GM19328 (cell line): Measurements from ENCODE around the gene CIB4.

Source experiments
- ATAC-seq: cut with Tn5 transposase; IDR thresholded peaks from one replicate; pipeline ENCODE4 v1.9.1; 2021; ENCODE audit warnings: mild to moderate bottlenecking, moderate library complexity; ENCODE audit not compliant: unreplicated experiment

Gene CIB4

DNA sequence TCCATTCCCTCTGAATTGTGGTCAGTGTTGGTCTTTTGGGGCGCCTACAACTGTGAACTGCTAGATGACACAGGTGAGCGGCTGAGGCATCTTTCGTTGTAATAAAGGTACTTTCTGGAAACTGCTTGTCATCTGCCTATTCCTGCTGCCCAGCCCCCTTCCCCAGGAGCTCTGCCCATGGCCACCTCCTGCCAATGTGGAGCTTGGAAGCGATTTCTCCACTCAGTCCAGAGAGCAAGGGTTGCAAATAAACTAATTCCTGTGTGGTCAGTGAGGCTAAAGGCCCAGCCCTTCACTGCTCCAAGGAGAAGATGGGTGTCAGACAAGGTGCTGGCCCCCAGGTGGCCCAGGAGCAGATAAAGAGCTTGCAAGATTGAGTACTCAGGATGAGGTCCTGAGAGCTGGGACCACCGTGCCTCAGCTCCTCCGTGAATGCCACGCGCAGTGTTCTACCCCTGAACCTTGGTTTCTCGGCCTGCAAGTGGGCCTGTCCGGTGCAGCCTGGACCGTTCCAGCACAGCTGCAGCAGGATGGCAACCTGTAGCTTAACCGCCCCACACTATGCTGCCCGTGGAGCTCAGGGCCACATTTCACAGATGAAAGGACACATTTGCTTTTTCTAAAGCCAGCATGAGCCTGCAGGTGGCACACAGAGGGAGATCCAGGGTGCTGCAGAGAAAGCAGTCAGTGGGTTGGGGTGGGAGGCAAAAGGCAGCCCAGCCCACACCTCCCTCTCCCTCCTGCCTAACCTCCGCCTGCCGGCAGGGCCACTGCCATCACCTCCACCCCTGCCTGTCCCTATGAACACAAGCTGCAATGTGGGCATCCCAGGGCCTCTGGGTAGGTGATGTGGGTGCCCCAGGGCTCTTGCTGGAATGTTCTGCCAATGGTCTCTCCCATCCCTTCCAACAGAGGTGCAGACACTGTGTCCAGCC is 84.6 kb downstream of the CIB4 start:
- no peak for ATAC-seq

DNA sequence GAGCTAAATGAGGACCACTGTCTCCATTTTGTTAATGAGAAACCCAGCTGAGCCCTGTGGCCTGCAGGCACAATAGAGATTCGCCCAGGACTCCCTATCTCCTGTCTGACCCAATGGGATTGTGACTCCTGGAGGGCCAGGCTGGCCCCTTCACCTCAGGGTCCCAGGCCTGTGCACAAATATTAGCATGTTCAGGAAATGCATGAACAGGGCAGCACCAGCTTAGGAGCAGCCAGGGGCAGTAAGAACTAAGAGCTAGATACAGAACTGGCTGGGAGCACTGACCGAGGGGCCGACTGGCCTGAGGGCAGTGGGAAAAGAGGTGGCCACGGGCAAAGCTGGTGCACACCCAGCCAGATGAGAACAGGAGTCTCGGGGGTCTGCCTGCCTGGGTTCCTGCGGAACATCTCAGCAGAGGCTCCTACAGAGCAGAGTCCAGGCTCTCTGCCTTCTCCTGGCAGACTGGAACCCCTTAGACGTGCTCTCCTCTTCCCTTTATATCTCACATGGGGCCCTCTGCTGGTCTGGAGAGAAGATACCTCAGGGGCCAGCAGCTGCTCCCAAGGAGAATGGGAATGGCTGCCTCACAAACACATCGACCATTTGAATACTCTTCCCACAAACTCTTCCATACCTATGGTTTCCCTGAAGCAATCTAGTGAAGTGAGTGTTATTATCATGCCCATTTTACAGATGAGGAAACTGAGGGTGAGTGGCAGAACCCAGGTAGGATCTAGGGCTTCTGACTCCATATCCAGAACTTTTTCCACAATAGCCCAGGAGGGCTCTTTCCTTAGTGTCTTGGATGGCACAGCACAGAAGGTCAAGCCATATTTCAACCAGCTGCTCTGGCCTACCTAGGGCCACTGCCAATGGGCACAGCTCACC is 85.7 kb downstream of the CIB4 start:
- ATAC-seq: no peak

DNA sequence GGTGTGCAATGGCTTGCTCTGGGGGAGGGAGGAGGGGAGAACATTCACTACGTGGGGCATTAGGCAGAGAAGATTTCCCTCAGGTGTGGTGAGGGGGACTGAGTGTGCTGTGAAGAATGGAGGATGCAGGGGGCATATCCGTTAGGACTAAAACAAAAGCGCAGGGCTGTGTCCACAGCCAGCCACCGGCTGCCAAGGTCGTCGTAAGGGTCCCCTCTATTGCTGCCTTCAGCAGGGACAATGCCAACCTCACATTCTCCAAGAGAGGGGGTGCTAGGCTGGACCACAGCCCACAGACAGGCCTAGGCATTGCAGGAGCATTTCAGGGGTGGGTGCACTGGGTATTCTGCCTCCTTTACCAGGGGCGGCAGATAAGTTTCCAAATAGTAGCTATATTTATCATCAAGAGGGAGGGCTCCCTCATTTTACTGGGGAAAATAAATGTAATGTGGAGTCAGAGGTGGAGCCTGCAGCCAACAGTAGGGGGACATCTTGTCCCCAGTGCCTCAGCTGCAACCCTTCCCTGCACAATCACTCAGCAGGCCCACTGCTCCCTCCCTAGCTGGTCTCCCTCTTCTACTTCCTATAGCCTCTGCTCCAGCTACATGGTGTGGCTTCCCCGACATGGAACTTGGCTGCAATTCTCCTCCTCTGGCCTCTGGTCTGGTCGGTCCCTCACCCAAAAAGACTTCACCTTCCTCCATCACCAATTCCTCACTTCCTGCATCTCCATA is 88.4 kb downstream of the CIB4 start:
- no peak for ATAC-seq

DNA sequence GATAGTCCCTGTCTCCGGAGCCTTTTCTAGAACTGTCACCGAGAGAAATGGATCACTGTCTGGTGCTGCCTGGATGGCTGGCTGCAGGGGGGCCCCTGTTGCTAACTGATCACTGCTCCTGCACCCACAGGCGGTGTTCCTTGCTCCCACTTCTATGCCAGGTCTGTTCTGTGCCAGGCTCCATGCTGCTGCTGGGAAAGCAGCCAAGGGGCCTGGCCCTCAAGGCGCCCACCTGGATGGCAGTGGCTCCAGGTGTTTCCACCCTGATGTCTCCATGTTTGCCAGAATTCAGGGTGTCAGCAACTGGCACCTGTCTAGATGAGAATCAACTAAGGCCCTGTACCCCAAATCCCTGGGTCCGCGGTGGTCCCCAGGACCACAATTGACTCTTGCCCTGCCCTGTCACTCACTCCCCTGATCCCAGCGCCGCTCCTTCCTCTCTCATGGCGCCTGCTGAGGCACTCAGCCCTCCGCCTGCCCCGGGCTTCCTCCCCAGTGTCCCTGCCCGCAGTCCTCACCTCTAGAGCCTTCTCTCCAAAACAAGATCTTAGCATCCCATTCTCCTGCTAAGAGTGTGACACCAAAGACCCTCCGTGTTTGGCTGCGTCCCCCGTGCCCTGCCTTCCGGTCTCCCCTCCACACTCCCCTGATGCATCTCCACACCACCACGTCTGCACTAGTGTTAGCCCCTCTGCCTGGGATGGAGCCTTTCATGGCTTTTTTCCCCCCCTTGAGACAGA is 90.7 kb downstream of the CIB4 start:
- no peak for ATAC-seq

DNA sequence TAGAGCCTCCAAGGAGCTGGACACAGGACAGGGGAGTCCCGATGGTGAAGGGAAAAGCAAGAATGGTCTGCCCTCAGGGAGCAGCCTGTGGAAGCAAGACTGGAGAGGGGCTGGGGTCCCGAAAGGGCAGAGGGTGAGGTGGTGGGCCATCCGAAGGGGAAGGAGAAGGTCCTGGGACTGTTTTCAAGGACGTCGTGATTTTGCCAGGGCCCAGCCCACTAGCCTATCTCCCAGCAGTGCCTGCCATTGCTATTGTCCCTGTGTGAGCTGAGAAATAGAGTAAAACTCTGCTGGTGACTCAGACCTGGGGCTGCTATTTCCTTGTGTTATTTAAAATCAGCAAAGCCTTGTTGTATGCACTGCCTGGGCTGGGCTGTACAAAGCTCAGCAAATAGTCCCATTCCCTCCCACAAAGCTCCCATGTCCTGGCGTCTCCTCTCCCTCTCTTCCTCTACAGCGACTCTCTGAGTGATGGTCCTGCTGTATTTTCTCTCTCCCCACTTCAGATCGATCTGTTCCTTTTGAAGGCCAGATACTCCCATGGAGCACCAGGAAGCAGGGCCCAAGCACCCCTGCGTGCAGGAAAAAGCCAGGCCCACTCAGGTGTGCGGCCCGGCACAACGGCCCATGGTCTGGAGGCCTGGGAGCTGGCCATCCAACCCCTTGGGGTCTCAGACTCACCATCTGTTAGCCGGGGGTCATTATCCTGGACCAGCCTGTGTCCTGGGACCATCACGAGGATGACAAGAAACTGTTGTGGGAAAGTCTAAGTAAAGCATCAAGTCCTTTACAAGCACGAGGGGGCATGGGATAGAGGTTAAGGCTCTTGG is 98.3 kb downstream of the CIB4 start:
- no peak for ATAC-seq

DNA sequence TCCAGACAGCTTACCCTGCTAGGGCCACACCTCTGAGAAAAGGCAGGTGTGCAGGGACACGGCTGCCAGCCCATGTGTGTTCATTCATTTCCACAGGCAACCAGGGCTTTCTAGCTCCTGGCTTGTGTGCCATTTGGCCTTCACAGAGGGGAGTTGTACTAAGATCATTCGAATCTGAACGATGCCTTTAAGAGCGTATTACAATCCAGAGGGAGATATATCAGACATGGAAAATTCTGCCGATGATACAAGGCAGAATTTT is 99.0 kb downstream of the CIB4 start:
- ATAC-seq: no peak

DNA sequence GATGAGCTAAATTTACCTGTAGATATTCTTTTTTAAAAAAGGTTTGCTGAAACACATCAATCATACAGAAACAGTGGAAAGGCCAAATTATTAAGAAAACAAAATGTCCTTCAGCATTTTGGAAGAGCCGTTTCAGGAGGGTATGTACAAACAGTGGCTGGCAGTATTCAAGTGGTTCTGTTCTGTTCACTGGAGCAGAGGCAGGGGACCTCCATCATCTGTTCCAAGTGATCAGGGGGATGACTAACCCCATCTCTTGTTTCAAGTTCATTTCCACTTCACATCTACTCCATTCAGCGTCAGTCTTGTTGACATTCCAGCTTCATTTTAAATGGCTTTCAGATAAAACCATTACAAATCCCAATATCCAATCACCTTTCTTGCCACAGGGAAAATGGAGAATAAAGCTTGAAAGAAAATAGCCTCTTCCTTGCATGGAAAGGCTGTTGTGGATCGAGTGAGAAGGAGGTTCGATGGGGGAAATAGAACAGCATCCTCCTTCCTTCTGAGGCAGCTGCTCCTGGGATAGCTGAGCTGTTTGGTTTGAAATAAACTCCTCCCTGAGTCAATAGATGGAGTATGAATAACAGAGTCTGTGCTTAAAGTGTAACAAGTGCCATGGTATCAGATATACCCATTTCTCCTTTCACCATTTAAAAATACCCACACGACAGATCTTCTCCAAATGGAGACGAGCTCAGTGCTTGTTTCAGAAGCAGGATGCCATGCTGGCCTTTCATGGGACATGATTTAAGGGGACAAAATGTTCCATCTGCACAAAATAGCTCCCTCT is 99.6 kb downstream of the CIB4 start:
- ATAC-seq: no peak

DNA sequence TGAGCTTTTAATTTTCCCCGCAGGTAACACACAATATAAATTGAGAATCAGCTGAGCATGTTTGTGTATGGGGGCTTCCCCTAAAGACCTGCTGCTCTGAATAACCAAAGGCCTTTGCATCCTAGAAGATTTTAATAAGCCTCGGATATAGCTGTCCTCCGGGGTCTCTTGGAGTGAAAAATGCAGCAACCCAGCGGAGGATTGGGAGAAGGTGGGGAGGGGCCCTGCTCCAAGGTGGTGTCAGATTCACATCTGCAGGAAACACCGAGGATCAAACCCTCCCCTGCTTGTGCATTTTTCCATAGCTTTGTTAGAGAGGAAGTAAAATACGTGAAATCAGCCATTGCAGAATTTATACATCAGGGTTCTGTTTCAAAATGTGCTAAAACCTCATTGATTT is 100.2 kb downstream of the CIB4 start:
- no peak for ATAC-seq

DNA sequence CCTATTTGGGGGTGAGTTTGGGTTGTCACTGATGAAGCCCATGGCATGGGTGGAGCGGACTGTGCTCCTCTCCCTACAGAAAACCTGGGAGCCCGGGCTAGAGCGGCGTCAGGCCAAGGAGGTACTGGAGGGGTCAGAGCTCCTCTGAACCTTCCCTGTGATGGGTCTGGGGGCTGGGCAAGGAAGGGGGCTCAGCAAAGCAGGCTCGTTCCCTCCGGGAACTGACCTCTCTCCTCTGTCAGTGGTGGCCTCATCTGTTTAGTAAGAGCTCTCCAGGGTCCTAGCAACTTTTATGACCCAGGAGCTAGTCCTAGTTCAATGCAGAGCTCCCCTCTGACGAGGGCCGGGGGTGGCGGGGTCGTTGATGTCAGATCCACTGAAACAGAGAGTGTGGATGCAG is 100.9 kb downstream of the CIB4 start:
- ATAC-seq: no peak

DNA sequence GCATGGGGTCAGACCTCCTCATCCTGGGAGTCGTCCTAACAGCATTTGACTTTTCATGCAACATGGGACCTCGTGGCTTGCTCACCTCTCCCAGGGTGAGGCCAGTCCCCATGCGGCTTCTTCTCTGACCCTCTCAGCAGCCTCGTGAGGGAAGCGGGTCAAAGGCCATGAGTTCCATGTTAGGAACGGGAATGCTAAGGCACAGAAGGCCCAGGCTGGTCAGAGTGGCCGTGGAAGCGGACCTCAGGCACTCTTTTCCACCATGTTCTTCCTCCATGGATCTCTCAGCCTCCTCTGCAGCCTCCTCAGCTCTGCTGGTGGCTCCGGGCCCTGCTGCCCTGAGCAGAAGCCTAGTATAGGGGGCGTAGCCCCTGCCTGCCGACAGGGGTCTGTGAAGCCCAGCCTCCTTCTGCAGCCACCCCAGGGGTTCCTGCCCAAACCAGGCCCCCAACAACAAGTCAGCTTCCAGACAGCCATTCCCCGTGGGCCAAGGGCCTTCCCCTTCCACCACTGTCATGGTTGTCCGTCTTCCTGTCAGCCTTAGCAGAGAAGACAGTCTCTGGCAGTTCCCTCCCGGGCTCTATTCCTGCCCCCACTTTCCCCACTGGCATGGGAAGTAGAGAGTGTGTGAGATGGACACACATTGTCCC is 103.2 kb downstream of the CIB4 start:
- no peak for ATAC-seq

DNA sequence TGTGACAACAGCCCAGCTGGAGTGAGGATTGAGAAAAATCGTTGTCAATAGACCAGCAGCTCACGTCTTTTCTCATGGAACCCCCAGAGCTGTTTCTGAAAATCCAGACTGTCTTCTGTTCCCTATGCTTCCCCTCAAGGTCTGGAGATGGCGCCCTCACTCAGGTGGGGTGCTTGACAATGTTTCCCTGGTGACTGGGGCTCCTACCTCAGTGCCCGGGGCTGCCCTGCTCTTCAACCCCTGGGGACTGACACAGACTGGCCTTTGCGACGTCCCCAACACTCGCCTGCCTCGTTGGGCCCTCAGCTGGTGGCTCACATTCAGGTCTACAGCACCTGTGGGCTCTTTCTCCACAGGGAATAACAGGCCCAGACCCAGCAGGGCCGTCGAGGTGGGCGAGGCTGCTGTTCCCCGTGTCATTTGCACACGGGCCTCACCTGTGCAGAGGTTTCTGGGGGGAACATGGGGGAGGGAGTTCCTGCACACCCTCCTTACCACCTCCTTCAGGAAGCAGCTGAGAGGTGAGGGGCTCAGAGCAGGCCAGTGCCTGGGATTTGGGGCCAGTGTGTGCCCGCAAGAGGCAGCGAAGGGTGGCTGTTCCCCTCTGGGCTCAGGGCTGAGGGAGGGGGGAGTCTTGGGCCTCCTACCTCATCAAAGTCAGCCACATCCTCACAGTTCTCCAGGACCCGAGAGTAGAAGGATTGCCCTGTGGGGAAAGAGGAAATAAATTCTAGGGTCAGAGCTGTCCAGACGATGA is 103.9 kb downstream of the CIB4 start:
- no peak for ATAC-seq

DNA sequence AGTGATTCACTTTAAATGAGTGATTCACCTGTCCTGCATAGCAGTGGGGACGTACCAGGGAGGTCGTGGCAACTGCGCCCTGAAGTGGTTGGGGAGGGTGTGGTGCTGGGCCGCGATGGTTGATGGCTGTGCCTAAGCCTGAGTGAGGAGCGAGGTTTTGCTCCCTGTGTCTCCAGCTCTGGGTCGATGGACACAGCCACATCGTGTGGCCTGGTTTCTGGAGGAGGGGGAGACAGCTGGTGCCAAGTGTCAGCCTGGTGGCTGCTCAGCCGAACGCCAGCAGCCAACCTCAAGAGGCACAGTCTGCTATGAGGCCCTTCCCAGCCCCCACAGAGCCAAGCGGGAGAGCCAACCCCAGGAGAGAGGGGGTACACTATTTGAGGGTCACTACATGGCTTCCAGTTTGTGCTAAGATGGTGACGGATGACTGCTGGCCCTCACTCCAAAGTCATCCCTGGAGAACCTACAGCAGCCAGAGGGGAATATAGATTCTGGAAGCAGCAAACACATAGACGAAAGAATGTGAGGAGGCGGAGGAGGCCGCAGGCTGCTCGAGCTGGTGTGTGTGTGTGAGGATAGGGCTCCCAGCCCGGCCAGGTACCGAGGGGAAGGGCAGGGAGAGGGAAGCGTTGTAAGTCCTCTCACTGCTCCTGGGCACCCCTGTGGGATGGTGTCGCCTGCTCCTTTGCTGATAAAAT is 104.6 kb downstream of the CIB4 start:
- ATAC-seq: no peak

DNA sequence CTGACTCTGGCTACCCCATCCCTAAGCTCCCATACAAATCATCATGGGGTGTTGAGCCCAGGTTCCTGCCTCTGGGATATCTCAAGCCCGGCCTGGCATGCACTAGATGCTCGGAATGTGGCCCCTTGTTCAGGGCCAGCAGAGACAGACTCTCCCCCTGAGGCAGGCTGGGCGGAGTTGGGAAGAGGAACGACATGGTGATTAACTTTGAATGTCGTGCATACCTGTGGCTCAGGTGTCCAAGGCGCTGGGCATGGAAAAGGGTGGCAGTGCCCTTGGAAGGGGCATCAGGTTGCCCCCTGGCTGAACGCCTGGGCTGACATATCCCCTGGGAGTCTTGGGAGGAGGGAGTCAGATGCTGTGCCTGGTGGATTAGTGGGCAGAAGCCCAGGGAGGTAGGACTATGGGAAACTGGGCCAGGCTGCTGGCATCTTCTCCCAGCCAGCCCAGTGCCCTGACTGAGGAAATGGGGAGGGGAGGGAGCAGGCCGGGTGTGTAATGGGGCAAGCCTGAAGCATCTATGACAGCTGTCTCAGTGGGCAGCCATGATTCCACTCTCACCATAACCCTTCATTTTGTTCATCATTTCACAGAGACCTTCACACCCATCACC is 105.4 kb downstream of the CIB4 start:
- no peak for ATAC-seq

DNA sequence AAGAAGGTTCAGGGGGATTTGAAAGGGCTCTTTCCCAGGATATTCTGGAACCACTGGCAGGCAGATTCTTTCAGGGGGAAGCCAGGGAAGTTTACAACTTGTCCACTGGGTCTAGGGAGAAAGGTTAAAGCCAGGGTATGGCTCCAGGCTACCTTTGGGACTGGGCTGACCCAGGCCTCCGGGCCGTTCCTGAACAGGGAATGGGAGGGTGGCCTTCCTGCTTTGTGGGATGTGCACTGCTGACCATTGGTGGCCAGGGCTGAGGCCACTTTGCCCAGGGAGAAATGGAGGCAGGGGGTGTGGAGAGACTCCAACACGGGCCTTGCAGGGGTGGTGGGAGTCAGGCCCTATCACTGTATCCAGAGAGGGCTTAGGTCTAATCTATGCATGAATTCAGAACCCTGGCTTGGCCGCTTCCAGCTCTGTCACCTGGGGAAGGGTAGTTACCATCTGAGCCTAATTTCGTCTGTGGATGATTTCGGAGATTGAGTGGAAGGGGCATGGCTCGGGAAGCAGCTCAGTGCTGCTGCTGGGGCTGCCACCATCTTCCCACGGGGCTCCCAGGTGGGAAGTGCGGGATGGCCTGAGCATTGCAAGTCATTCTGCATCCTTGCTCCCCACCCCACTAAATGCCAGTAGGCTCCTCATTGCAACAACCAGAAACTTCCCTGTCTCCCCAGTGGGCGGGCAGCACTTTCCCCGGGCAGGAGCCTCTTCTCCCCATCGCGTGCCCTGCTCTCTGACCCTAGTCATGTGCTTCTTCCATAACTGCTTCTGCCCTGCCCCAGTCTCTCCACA is 106.1 kb downstream of the CIB4 start:
- ATAC-seq: no peak

DNA sequence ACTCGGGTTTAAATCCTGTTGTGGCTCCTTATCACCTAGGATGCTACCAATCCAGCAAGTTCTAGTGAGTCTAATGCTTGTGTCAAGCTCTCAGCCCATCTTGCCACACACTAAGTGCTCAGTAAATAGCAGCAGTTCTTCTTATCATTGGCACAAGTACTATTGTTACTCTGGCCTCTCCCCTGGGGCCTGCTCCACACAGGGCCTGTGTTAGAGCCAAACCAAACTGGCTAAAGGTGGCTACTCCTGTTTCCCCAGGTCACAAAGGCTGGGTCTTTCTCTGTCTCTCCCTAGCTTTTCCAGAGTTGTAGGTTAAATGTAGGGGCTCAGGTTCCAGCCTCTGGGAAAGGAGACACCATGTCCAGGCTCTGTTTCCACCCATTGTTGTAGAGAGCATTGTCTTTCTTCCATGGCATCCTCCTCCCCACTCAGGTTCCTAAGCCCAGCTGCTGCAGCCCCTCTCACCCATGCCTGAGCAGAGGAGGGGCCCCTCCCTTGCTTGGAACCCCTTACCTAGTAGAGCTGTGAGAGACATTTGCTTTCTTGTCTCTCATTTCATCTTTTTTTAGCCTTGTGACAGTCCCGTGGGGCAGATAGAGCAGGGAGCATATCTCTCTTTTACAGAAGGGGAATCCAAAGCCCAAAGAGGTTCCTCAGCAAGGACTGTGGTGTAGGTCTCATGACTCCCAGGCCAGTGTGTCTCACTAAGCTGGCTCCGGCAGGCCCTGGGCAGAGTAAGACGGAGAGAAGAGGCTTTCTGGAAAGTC is 106.9 kb downstream of the CIB4 start:
- no peak for ATAC-seq
